PC-9 (cell line): ENCODE data around the gene HNRNPM.
"Not testable (repeated sequence)": the region's sequence is repeated elsewhere in the genome, so short reads cannot be mapped to it uniquely, and the experiment has no call there.

Experiments used
- EZH2 ChIP-seq: fragments of 200-600 bp; sonication (generic); IDR thresholded peaks from 2 replicates; pipeline ENCODE4 v1.8.0; 2017; ENCODE audit warnings: antibody characterized with exemption, low read depth
- TF ChIP-seq, protein P1 (sequence below): fragments of 200-600 bp; sonication (generic); conservative IDR thresholded peaks from 2 replicates; pipeline ENCODE4 v1.6.1; 2017; ENCODE audit warnings: mixed run types, antibody characterized with exemption, mild to moderate bottlenecking, moderate library complexity

GRCh38 chr19:8514505-8515009, 69.8 kb downstream of the HNRNPM start:
- TF ChIP-seq, protein P1, sequence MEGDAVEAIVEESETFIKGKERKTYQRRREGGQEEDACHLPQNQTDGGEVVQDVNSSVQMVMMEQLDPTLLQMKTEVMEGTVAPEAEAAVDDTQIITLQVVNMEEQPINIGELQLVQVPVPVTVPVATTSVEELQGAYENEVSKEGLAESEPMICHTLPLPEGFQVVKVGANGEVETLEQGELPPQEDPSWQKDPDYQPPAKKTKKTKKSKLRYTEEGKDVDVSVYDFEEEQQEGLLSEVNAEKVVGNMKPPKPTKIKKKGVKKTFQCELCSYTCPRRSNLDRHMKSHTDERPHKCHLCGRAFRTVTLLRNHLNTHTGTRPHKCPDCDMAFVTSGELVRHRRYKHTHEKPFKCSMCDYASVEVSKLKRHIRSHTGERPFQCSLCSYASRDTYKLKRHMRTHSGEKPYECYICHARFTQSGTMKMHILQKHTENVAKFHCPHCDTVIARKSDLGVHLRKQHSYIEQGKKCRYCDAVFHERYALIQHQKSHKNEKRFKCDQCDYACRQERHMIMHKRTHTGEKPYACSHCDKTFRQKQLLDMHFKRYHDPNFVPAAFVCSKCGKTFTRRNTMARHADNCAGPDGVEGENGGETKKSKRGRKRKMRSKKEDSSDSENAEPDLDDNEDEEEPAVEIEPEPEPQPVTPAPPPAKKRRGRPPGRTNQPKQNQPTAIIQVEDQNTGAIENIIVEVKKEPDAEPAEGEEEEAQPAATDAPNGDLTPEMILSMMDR = not testable (repeated sequence)
- not testable (repeated sequence) for TF ChIP-seq EZH2
